Adrenal gland (tissue), 5 donors: Measurements from ENCODE around the gene TCEA2.

Source experiments
- CTCF ChIP-seq, 6 experiments: fragments of 450-650 bp in 4 of 6; fragments of 200-600 bp in 2 of 6; sonication (generic) in 1 of 6; IDR thresholded peaks; 1 replicate in 5 of 6; 2 replicates in 1 of 6; pipeline versions ENCODE4 v1.5.1 to v1.8.0; 2016 to 2021; ENCODE audit warnings: antibody characterized with exemption in 6 of 6, mild to moderate bottlenecking in 2 of 6, moderate library complexity in 1 of 6
- POLR2A ChIP-seq, 2 donors: fragments of 450-650 bp; IDR thresholded peaks; one replicate each; pipeline ENCODE4 v1.6.1; 2017; ENCODE audit warnings: antibody characterized with exemption in 2 of 2, mild to moderate bottlenecking in 2 of 2, moderate library complexity in 1 of 2
- donor health status: DM: no; HTN: no; CAD: no.

DNA sequence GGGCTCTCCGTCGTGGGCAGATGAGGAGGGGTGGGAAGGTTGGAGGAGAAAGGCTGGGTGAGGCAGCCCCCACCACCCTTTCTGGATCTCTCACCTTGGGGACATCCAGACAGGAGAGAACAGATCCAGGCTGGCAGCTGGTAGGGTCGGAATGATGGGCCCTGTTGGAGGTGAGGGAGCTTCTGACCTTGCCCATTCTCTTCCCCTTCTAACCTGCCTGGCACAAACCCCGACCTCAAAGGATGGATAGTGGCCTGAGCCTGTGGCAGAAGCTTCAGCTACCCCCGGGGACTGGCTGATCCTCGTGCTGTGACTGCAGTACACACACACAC is 50.4 kb downstream of the TCEA2 start:
- TF ChIP-seq CTCF (IDR thresholded peaks at IDR 0.05) (no peak), POLR2A (IDR thresholded peaks at IDR 0.05) (no peak)
